ENCODE data around the gene ADGRL3.

GRCh38 chr4:61212788-61213187 is 12.7 kb downstream of the ADGRL3 start:
- TF ChIP-seq, protein P1, sequence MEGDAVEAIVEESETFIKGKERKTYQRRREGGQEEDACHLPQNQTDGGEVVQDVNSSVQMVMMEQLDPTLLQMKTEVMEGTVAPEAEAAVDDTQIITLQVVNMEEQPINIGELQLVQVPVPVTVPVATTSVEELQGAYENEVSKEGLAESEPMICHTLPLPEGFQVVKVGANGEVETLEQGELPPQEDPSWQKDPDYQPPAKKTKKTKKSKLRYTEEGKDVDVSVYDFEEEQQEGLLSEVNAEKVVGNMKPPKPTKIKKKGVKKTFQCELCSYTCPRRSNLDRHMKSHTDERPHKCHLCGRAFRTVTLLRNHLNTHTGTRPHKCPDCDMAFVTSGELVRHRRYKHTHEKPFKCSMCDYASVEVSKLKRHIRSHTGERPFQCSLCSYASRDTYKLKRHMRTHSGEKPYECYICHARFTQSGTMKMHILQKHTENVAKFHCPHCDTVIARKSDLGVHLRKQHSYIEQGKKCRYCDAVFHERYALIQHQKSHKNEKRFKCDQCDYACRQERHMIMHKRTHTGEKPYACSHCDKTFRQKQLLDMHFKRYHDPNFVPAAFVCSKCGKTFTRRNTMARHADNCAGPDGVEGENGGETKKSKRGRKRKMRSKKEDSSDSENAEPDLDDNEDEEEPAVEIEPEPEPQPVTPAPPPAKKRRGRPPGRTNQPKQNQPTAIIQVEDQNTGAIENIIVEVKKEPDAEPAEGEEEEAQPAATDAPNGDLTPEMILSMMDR (IDR thresholded peaks at IDR 0.05), result no peak
- no peak for TF ChIP-seq POLR2A (IDR thresholded peaks at IDR 0.05)

Data from transverse colon (tissue), 3 donors.